ENCODE data around the gene SCYGR2.

DNA sequence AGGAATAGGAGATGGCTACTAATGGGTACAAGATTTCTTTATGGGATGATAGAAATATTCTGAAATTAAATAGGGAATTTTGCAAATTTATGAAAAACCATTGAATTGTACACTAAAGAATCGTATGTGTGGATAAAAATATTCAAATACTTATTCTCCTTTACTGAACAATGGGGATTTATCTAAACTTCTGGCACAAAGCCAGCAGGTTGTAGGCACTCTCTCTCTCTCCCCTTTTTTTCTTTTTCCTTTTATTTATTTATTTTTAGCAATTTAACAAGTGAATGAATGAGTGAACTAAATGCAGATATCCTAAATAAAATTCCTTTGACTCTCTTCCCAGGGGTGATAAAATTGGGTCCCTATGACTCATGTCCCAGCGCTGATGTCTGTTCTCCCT, 21.9 kb upstream of the SCYGR2 start:
- TF ChIP-seq EZH2 (IDR thresholded peaks at IDR 0.05; ENCODE audit: borderline replicate concordance, low read depth, low read length, poor library complexity, severe bottlenecking) (no peak), CTCF (conservative IDR thresholded peaks at IDR 0.05; ENCODE audit: low read depth, low read length) (no peak)

Measured in A673 (cell line).